Adipocyte (in vitro differentiated cells): ENCODE results near the gene TRIO.

Experiments
- DNase-seq: peaks from one replicate; pipeline ENCODE4 v3.0.0-alpha.2; 2015; ENCODE audit warnings: low read depth
- H3K27me3 ChIP-seq: replicated peaks from 2 replicates; pipeline ENCODE4 v1.7.0; 2013; ENCODE audit warnings: mild to moderate bottlenecking, low read length, moderate library complexity; ENCODE audit not compliant: control insufficient read depth, insufficient read depth
- H3K36me3 ChIP-seq: 2 replicates; pipeline ENCODE4 v1.7.0; 2013; ENCODE audit warnings: low read length, mild to moderate bottlenecking, moderate library complexity; ENCODE audit not compliant: control insufficient read depth, insufficient read depth, severe bottlenecking
- H3K4me1 ChIP-seq: 2 replicates; pipeline ENCODE4 v1.7.0; 2013; ENCODE audit warnings: mild to moderate bottlenecking, low read length, moderate library complexity; ENCODE audit not compliant: control insufficient read depth, insufficient read depth
- H3K4me3 ChIP-seq: 2 replicates; pipeline ENCODE4 v1.7.0; 2013; ENCODE audit warnings: mild to moderate bottlenecking, low read length, moderate library complexity
- H3K9ac ChIP-seq: 2 replicates; pipeline ENCODE4 v1.7.0; 2013; ENCODE audit warnings: mild to moderate bottlenecking, low read length, moderate library complexity
- H3K9me3 ChIP-seq: 2 replicates; pipeline ENCODE4 v1.7.0; 2013; ENCODE audit warnings: mild to moderate bottlenecking, low read length, moderate library complexity; ENCODE audit not compliant: control insufficient read depth

Gene TRIO

DNA sequence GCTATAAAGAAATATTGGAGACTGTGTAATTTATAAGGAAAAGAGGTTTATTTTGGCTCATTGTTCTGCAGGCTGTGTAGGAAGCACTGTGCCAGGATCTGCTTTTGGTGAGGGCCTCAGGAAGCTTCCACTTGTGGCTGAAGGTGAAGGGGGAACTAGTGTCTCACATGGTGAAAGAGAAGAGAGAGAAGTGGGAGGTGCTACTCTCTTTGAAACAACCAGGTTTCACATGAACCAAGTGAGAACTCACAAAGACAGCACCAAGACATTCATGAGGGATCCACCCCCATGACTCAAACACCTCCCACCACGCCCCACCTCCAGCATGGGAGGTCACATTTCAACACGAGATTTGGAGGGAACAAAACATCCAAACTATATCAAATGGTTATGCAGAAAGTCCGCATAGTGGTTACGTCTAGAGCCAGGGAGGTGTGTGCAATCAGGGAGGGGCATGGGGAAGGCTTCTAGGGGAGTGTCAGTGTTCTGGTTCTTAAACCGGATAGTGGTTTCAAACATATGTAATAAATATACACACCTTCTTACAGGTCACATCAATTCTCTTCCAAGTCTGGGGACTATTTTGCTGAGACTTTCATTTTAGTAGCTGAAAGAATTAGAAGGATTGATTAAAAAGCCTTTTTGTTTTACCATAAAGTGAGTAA, 113.0 kb downstream of the TRIO start:
- Histone ChIP-seq H3K4me1 (peaks cover 16% of the 10 kb centered on the region), H3K27me3 (no peaks in the 10 kb centered on the region), H3K9me3 (peaks cover 21% of the 10 kb centered on the region), H3K36me3 (peaks cover 18% of the 10 kb centered on the region), H3K9ac (no peak overlapping the region), H3K4me3 (peak overlapping the region; percentile 42)
- no peak for DNase-seq

DNA sequence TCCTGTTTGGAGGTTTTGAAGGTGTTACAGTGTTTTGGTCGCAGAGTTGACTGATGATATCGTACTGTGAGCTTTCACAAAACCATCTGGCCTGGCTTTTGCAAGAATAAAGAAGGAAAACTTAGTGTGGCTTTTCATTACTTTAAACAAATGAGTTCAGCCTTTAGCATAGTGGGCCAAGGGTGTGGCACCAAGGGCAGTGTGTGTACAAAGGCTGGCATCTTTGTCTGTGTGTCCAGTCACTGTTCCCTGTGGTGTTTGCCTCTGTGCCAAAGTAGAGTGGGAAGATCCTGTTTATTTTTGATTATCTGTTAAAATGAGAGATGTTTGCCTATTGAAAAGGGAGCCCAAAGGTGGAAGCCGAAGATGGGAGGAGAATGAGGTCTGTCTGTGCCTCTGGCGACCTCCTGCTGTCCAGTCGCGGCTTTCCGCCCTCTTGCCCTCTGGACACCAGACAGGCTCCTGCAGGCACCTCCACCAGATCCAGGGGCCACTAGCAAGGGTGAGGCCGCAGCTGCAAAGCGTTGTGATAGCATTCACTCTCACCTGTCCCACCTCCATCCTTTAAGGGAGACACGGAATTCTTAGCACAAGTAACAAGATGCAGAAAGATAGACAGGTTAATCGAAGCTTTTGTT, 113.7 kb downstream of the TRIO start:
- Histone ChIP-seq H3K9ac (no peak overlapping the region), H3K36me3 (peaks cover 18% of the 10 kb centered on the region), H3K4me1 (peaks cover 21% of the 10 kb centered on the region), H3K9me3 (peaks cover 21% of the 10 kb centered on the region), H3K4me3 (peak overlapping the region; percentile 10), H3K27me3 (no peaks in the 10 kb centered on the region)
- no peak for DNase-seq

DNA sequence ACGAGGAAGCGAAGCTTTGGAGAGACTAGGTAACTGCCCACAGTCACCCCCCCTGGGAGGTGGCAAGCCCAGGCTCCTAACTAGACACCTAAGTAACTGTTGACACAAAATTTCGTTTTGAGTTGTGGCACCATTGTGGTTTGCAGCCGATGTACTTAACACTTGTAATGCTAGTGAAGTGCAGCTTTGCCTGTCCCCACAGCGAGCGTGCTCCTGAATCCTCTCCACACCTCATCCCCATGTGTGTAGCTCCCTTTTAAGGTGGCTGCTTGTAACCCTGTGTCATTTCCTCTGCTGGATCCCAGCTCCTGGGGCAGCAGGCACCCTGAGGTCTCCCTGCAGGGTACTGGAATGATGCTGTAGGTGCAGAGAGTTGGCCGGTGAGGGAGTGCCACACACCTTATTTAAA, 114.9 kb downstream of the TRIO start:
- Histone ChIP-seq H3K36me3 (peaks cover 18% of the 10 kb centered on the region), H3K9ac (no peak overlapping the region), H3K27me3 (no peaks in the 10 kb centered on the region), H3K9me3 (peaks cover 21% of the 10 kb centered on the region), H3K4me1 (peaks cover 21% of the 10 kb centered on the region), H3K4me3 (no peak overlapping the region)
- no peak for DNase-seq

DNA sequence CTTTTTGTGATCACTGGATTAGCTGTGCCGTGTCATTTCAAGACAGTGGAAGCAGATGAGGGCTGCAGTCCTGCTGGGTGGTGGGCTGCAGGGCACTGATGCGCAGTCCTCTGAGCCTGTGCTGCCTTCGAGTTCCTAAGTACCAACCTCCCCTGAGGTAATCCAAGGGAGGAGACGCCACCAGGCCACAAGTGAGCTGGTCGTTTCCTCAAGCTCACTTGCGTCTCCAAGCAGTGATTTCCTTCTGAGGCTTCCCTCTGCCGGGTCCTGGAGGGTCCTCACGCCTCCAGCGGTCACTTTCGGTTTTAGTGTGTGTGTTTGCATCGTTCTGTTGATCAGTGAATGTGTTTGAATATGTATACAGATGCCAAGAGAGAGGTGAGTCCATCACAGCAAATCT, 115.7 kb downstream of the TRIO start:
- H3K4me1 ChIP-seq = peaks cover 21% of the 10 kb centered on the region
- H3K36me3 ChIP-seq = peaks cover 18% of the 10 kb centered on the region
- H3K4me3 ChIP-seq = no peak overlapping the region
- H3K9me3 ChIP-seq = peaks cover 21% of the 10 kb centered on the region
- H3K27me3 ChIP-seq = no peaks in the 10 kb centered on the region
- peak overlapping the region; percentile 21 for H3K9ac ChIP-seq
- DNase-seq = no peak

DNA sequence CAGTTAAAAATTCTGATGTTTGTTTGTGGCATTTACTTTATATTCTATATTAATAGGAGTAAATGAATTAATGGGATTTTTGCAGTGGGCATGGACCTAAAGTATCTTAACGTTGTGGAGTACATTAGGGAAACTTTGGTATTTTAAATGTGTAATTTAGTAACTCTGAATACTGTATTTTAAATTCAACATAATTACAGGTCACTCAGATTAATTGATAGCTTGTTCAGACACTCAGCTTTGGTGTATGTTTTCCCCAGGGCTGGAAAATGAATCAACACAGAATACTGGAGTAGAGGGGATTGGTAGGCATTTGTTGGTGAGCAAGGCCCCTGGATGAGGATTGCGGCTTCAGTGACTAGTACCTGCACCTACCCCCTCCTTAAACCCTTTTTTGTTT, 117.5 kb downstream of the TRIO start:
- peaks cover 14% of the 10 kb centered on the region for H3K9me3 ChIP-seq
- no peak overlapping the region for H3K9ac ChIP-seq
- no peaks in the 10 kb centered on the region for H3K27me3 ChIP-seq
- DNase-seq = no peak
- H3K4me1 ChIP-seq = peaks cover 31% of the 10 kb centered on the region
- H3K4me3 ChIP-seq = no peak overlapping the region
- peaks cover 12% of the 10 kb centered on the region for H3K36me3 ChIP-seq

DNA sequence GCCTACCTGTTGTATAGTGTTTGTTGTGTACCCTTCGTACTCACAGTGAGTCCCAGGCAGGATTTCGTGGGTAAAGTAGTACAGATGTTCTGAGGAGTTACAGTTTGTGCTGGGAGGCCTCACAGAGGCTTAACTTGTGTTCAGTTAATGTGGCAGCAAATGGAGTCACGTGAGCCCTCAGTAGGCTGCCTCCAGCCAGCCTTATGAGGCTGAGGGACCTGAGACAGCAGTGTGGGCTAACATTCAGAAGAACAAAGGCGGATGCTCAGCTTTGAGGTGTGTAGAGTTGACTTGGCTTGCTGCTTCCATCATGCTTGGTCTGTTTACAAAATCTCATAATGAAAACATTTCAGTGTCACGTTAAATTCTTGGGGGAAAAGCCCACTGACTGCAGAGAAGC, 118.1 kb downstream of the TRIO start:
- Histone ChIP-seq H3K27me3 (no peaks in the 10 kb centered on the region), H3K4me3 (no peak overlapping the region), H3K4me1 (peaks cover 37% of the 10 kb centered on the region), H3K36me3 (peaks cover 6% of the 10 kb centered on the region), H3K9ac (no peak overlapping the region), H3K9me3 (peaks cover 8% of the 10 kb centered on the region)
- DNase-seq = no peak

DNA sequence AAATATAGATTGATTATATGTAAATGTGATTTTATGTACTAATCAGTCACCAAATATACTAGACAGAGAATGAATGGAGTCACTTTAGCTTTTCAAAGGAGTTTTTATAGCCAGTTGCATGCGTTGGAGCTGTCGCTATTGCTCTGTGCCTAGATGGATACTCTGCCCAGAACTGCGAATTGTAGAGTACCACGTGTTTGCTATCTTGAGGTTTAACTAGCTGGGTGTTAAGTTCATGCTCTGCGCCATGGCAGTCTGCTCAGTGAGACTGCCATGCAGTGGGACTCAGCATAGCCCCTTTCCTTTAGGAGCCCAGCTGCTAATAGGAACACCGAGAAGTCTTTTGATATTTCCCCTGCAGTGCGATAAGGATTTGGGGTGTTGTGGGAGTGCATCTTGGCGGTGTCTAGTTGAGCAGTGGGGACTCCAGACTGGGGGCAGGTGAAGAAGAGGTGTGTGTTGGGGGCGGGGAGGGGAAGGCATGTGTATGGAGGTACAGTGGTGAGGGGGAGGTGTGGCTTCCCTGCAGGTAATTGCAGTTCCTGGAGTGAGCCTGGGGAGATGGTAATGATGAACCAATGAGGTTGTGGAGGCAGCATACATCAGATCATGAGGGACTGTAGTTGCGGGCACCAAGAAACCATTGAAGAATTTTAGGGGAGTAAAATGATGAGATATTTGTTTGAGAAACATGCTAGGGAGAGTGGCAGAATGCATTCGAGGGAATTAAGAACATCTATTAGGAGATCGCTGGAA, 118.9 kb downstream of the TRIO start:
- no peak for DNase-seq
- Histone ChIP-seq H3K9me3 (peaks cover under 1% of the 10 kb centered on the region), H3K4me3 (no peak overlapping the region), H3K9ac (no peak overlapping the region), H3K27me3 (no peaks in the 10 kb centered on the region), H3K36me3 (no peaks in the 10 kb centered on the region), H3K4me1 (peaks cover 45% of the 10 kb centered on the region)

DNA sequence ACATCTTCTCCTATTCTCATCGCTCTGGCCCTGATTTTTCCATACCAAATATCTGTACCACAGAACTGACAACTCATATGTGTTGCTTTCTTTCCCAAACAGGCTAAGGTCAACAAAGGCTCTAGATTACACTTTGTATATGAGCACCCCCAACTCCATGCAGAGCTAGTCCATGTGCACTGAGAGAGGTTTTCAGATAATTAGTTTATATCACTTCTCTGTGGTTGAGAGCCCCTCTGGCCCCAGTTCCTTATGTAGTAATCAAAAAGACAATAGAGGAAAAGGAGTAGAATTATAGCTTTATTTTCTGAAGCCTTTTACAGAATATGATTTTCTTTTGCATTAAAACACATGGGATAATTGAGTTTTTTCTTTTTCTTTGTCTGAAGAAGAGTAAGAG, 120.0 kb downstream of the TRIO start:
- H3K27me3 ChIP-seq = no peaks in the 10 kb centered on the region
- no peaks in the 10 kb centered on the region for H3K9me3 ChIP-seq
- no peak for DNase-seq
- H3K36me3 ChIP-seq = no peaks in the 10 kb centered on the region
- H3K4me3 ChIP-seq = no peak overlapping the region
- H3K9ac ChIP-seq = no peak overlapping the region
- peaks cover 56% of the 10 kb centered on the region for H3K4me1 ChIP-seq

DNA sequence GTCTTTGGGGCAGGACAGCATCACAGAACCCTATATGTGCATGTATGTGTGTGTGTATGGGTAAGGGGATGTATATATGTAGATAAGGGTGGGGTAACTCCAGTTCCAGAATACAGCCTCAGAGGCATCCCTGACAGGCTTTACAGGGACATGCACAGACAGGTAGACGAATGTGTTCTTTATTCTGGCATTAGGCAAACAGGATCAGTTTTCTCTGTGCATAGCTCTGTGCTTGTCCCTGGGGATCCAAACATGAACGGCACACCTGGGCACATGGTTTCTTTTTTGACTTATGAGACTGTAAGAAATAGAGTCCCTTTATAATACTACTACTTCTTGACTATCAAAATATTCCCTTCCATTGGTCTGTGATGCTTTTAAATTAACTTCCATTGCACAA, 120.6 kb downstream of the TRIO start:
- Histone ChIP-seq H3K36me3 (no peaks in the 10 kb centered on the region), H3K9ac (no peak overlapping the region), H3K4me1 (peaks cover 62% of the 10 kb centered on the region), H3K9me3 (no peaks in the 10 kb centered on the region), H3K4me3 (no peak overlapping the region), H3K27me3 (no peaks in the 10 kb centered on the region)
- no peak for DNase-seq

DNA sequence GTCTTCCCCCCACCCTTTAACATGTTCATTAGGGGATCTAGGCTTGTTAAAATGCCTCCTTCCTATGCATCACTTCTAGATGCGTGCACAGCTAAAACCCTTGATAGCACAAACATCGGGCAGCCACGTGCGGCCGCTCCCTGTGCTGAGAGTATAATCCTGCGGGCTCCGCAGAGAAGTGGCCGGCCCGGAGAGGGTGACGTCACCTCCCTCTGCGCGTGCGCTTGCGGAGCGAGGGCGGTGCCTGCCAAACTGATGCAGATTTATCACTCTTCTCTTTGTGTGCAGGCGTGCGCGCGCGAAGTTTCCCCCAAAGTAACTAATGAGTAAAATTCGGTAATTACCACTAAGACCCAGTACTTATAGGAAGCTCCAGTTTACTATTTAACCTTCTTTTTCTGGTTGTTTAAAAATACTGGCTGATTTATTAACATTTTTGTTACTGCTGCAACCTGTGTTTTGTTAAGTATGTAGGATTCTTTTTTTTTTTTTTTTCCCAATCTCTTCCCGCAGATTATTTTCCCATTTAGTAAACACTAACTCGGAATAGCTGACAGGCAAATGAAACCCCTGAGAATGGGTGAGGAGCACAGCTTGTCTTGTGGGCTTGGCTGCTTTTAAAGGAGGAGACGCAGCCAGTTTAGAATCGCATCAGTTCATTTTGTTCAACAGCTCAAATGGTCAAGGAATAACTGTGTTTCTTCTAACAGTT, 121.6 kb downstream of the TRIO start:
- Histone ChIP-seq H3K27me3 (no peaks in the 10 kb centered on the region), H3K9ac (peak overlapping the region; percentile 76), H3K9me3 (no peaks in the 10 kb centered on the region), H3K4me3 (peak overlapping the region; percentile 69), H3K36me3 (no peaks in the 10 kb centered on the region), H3K4me1 (peaks cover 70% of the 10 kb centered on the region)
- peak; percentile 96 for DNase-seq

DNA sequence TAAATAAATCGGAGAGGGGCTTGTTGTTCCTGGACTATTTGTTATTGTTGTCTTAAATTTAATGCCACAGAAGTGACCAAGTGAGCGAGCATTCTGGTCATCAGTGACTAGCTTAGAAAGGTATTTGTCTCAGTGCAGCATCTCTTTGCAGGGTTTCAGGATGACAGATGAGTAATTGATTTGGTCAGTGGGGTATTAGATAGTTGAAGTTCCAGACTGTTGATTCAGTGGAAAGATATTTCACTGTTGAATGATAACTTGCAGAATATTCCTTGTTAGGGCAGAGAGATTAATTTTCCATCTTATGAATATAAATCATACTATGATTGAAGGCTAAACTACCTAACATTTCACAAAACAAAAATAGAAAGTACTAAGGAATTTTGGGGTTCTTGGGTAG, 122.4 kb downstream of the TRIO start:
- DNase-seq = peak; percentile 76
- Histone ChIP-seq H3K4me3 (peak overlapping the region; percentile 69), H3K9ac (peak overlapping the region; percentile 81), H3K4me1 (peaks cover 71% of the 10 kb centered on the region), H3K36me3 (no peaks in the 10 kb centered on the region), H3K27me3 (no peaks in the 10 kb centered on the region), H3K9me3 (no peaks in the 10 kb centered on the region)
